H54 (cell line): ENCODE measurements around the gene KRT71.

Experiments
- DNase-seq: peaks from one replicate; pipeline ENCODE4 v3.0.0; 2011; ENCODE audit warnings: low spot score, mixed read lengths; ENCODE audit not compliant: insufficient read length
- FAIRE-seq: peaks from 3 replicates; lab custom pipeline; 2011; peaks lifted over from hg19 to GRCh38; lab: Jason Lieb, UNC
- POLR2A ChIP-seq: IDR thresholded peaks from 2 replicates; pipeline ENCODE4 v1.6.1; 2011; ENCODE audit warnings: low read depth, mild to moderate bottlenecking, low read length

KRT71 gene

DNA sequence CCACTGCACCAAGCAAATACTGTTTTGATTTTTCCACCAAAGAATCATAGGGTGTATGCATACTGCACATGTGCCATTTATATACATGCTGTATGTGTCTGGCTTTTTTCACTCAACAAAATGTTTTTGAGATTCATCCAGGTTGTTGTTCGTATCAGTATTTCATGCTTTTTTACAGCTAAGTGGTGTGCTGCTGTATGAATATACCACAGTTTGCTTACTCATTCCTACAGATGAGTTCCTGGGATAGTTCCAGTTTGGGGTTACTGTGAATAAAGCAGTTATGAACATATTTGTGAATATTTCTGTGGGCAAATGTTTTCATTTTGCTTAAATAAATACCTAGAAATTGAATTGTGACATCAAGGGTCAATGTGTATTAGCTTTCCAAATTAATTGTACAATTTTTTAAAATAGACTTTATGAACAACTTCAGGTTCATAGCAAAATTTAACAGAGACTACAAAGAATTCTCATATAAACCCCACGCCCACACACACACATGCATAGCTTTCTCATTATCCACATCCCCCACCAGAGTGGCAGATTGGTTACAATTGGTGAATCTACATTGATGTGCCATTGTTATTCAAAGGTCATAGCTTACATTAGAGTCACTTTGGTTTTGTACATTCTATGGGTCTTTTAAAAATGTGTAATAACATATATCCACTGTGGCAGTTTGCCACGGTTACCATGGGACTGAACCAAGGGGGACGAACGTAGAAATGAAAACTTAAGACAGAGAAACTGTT, 53.0 kb downstream of the KRT71 start:
- TF ChIP-seq POLR2A, result no peak
- DNase-seq, result no peak
- no peak for FAIRE-seq

DNA sequence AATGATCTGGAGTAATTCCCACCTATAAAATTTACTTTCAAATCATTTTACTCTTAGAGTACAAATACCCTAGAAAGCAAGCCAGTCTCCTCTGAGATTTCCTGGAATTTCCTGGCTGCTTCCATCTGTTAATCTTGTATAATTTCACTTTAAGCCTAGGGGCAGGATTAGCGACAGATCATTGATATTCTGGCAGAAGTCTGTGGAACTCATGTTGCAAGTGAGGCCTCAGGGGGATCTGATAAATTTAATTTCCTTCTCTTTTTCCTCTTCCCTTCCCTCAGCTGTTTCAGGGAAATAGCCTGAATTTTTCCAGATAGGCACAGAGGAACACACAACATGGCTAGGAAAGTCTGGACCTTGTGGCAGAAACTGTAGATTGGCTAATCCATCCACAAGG, 54.0 kb downstream of the KRT71 start:
- TF ChIP-seq POLR2A, result no peak

DNA sequence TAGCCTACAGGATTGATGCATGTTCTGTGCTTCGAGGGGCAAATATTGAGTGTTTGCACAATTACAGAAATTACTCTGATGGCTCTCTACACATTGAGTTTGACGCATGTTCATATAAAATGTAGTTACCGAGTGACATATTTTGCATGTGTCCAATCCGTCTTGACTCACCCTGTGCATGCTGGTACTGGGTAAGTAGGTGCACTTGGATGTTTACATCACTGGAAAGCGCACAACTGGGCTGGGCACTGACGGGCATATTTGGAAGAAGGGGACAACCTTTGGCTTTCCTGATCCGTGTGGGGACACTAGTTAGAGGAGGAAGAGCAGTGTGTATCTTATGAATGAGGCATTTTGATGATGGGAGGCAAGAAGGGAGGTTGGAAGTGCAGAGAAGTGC, 55.0 kb downstream of the KRT71 start:
- FAIRE-seq (no peak), DNase-seq (no peak)
- no peak for TF ChIP-seq POLR2A

More for the DNA sequence above, 54.0 kb downstream of the KRT71 start:
- FAIRE-seq (no peak), DNase-seq (no peak)

DNA sequence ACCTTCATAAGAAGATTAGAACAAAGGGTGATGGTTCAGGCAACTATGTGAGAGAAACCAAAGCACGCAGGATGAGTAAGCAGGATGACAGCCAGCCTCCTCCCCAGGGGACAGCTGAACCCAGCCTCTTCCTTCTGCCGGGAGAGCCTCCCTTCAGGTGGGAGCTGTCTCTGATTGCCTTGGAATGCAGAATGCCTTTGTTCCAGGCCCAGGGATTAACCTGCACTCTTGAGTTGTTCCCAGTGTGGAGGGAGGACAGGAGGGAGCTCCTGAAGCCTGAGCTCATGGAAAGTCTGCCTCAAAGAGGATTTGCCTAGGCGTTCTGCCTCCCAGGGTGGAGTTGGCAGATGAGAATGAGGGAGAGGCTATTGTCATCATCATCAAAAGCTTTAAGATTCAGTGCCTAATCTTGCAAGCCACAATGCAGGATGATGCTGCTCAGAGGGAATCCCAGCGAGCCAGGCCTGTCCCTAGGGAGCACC, 56.3 kb downstream of the KRT71 start:
- peak; percentile 61 for DNase-seq
- peak; percentile 57 for FAIRE-seq
- no peak for TF ChIP-seq POLR2A

DNA sequence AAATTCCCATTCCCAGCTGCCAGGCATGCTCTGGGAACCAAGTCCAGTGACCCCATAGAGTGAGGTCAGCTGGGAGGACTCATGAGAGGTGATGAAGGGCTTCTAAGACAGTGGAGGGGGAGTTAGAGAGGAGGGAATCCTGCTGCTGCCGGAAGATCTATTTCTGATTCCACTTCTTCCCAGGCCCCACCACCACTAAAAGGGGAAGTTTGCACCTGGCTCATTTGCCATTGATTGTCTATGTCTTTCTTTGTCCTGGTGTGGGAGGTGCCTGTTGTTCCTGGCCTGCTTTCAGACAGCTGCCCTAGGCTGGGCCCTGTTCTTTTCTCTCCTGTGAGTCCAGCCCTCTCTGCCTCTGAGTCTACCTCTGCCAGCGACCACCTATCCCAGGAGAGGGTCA, 56.9 kb downstream of the KRT71 start:
- DNase-seq, result no peak
- FAIRE-seq, result no peak
- no peak for TF ChIP-seq POLR2A

DNA sequence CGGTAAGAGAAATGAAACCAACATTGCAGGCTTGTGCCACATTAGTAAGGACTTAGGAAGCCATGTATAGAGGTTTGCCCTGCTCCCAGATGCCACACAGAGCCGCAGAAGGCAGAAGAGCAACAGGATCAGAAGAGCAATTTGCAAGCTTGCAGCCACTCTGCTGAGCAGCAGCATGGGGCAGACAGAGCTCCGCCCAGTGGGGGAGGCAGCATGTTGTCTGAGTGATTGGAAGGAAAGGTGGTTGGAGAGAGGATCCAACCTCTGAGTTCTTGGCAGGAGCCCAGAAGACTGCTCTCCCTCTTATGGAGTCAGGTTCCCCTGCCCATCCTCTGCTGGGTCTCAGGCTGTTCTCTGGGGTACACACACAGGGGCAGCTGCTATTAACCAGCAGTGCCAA, 57.6 kb downstream of the KRT71 start:
- FAIRE-seq (no peak), DNase-seq (peak; percentile 15)
- no peak for TF ChIP-seq POLR2A

DNA sequence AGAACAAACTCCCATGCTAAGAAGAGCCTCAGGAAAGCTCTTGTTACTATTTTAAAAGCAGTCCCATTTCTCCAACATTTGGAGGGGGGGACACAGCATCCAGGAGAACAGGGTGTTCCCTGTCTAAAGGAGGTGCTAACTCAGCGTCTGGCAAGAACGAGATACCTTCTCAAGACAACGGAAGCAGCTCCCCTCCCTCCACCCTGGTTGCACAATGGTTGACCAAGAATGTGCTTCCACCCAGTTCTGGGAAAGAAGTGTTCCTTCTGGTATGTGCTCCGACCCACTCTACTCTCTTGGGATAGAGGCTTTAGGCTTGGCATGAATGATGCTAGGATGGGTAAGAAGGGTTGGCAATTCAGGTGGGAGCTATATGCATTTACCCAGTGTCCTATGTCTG, 58.4 kb downstream of the KRT71 start:
- TF ChIP-seq POLR2A, result no peak
- FAIRE-seq (no peak), DNase-seq (no peak)

DNA sequence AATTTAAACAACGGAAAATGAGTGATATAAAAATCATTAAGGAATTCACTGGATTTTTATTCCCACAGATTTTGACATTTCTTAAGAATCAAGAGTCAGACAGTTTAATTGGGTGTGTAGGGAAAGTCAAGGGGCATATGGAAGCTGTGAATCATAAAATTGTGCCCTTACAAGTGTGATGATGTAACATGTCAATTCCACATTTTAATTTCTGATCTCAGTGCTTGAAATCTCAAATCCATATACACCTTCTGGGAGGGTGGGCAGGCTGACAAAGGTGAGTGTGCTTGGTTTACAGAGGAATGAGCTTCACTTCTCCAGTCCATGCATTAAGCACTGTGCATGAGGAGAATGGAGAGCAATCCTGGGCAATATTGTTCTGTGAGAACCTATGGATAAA, 58.8 kb downstream of the KRT71 start:
- DNase-seq (no peak), FAIRE-seq (no peak)
- TF ChIP-seq POLR2A, result no peak
